T-cell (primary cell): ENCODE measurements around the gene STARD13. TPM values are rescaled to one million over a fixed set of nuclear protein-coding genes. Genes with fewer than 3 reads are reported as not detected.
A peak's percentile ranks its signal among the peaks of the same experiment; 100 is the strongest.

ENCODE experiments used
- ATAC-seq, 4 experiments: fragments of 200-7000 bp in 3 of 4; fragments of 150-1000 bp in 1 of 4; cut with Tn5 transposase; replicated peaks in 1 of 4; 1 replicate in 3 of 4; 2 replicates in 1 of 4; pipeline ENCODE4 v1.10.0; 2021; ENCODE audit warnings: moderate library complexity in 3 of 4, mild to moderate bottlenecking in 2 of 4, moderate number of reproducible peaks in 1 of 4
- CTCF ChIA-PET, 2 donors: fragments of 300-600 bp; sonication (Branson Sonifier 250); formaldehyde crosslinking; loops; one replicate each; lab custom pipeline; 2022; ENCODE audit warnings: antibody characterized with exemption in 2 of 2; lab: Charles Lee
- POLR2A ChIA-PET, 2 donors: fragments of 300-600 bp; sonication (Branson Sonifier 250); formaldehyde crosslinking; loops; one replicate each; lab custom pipeline; 2022; ENCODE audit warnings: antibody characterized with exemption in 2 of 2; lab: Charles Lee
- DNase-seq, 35 experiments: peaks; one replicate each; pipeline versions ENCODE4 v3.0.0 to v3.0.0-alpha.2; 2013 to 2023
- H3K27ac ChIP-seq: one replicate; pipeline ENCODE4 v1.5.1; 2013; ENCODE audit warnings: low read length
- H3K27me3 ChIP-seq, 2 experiments: replicated peaks in 1 of 2; 1 replicate in 1 of 2; 2 replicates in 1 of 2; pipeline versions ENCODE4 v1.6.1 to v1.7.0; 2013; ENCODE audit warnings: low read length in 1 of 2, mixed read lengths in 1 of 2; ENCODE audit not compliant: control insufficient read depth in 2 of 2, insufficient read depth in 2 of 2; ENCODE audit errors: extremely low read depth in 1 of 2
- H3K36me3 ChIP-seq, 2 donors: 1 replicate in 1 of 2; 2 replicates in 1 of 2; pipeline versions ENCODE4 v1.6.1 to v1.7.0; 2013; ENCODE audit warnings: low read length in 1 of 2; ENCODE audit not compliant: control insufficient read depth in 2 of 2, insufficient read depth in 1 of 2; ENCODE audit errors: extremely low read depth in 1 of 2
- H3K4me1 ChIP-seq, 2 experiments: 1 replicate in 1 of 2; 2 replicates in 1 of 2; pipeline versions ENCODE4 v1.6.1 to v1.7.0; 2013; ENCODE audit warnings: low read length in 2 of 2, mixed read lengths in 1 of 2; ENCODE audit not compliant: insufficient read depth in 2 of 2, control insufficient read depth in 1 of 2; ENCODE audit errors: extremely low read depth in 1 of 2
- H3K4me3 ChIP-seq, 2 donors: 1 replicate in 1 of 2; 2 replicates in 1 of 2; pipeline versions ENCODE4 v1.5.1 to v1.7.0; 2013; ENCODE audit warnings: mild to moderate bottlenecking in 2 of 2, low read length in 1 of 2, moderate library complexity in 1 of 2; ENCODE audit not compliant: control insufficient read depth in 1 of 2; ENCODE audit errors: extremely low read depth in 1 of 2
- H3K9me3 ChIP-seq: 2 replicates; pipeline ENCODE4 v1.7.0; 2013
- H3K27ac Mint-ChIP-seq, 2 donors: one replicate each; pipeline ENCODE4 v1.8.0; 2020 to 2021; ENCODE audit warnings: mild to moderate bottlenecking in 2 of 2, mixed read lengths in 2 of 2
- H3K27me3 Mint-ChIP-seq, 2 donors: one replicate each; pipeline ENCODE4 v1.8.0; 2021 to 2022; ENCODE audit warnings: mixed read lengths in 2 of 2
- H3K36me3 Mint-ChIP-seq: one replicate; pipeline ENCODE4 v1.8.0; 2021; ENCODE audit warnings: mixed read lengths
- H3K4me1 Mint-ChIP-seq, 3 donors: one replicate each; pipeline ENCODE4 v1.8.0; 2020 to 2022; ENCODE audit warnings: mixed read lengths in 3 of 3, mild to moderate bottlenecking in 1 of 3
- H3K4me3 Mint-ChIP-seq, 3 donors: one replicate each; pipeline ENCODE4 v1.8.0; 2020 to 2022; ENCODE audit warnings: mild to moderate bottlenecking in 3 of 3, mixed read lengths in 3 of 3, moderate library complexity in 3 of 3
- H3K9me3 Mint-ChIP-seq, 3 donors: one replicate each; pipeline ENCODE4 v1.8.0; 2020 to 2022; ENCODE audit warnings: mixed read lengths in 3 of 3
- WGBS: methylation state at CpG from one replicate; pipeline ENCODE4 v1.1.5; 2013; ENCODE audit warnings: missing lambda C conversion rate; ENCODE audit not compliant: insufficient coverage; 5-methylcytosine and 5-hydroxymethylcytosine counted together
- total RNA-seq, 35 experiments: library from RNA in 6 of 35; stranded (reverse) in 6 of 35; fragments of 120-200 nt in 1 of 35; gene quantifications; one replicate each; pipeline versions ENCODE4 v1.2.1 to v1.2.4 and lab custom pipeline; 2013 to 2026

STARD13 gene
- total RNA-seq, 5 donors from 2014 or later (not counting 1 experiment from before 2014, with no cell fraction given): 0.39 to 0.53 (median 0.44) TPM; not detected in 2

DNA sequence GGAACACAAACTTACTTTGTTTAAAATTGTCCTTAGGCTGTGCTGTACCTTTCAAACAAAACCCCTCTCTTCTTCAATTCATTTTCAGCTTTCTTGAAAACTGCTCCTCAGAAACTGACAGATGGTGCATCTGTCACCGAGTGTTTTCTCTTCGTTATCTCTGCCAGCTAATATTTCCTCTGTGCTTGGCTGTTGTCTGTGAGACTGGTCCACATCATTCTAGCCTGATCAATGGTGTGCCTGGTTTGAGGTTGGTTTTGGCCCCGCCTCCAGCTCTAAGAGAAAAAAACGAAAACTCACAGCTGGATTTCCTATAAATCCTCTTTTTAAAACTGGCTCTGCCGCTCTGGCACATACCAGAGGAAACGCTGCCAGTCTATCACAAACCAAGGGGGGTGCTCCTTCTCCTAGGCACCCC is 79.7 kb downstream of the STARD13 start:
- Mint-ChIP-seq H3K27me3 (peaks cover 17 to 27% of the 10 kb centered on the region in 2 donors), H3K4me3 (no peak overlapping the region), H3K36me3 (no peaks in the 10 kb centered on the region), H3K4me1 (peaks cover 9 to 31% (median 22%) of the 10 kb centered on the region in 3 donors), H3K27ac (no peak overlapping the region), H3K9me3 (no peaks in the 10 kb centered on the region)
- Histone ChIP-seq H3K27ac (no peak overlapping the region), H3K4me3 (no peak overlapping the region), H3K4me1 (no peaks in the 10 kb centered on the region), H3K36me3 (no peaks in the 10 kb centered on the region), H3K27me3 (peaks cover 0 to 8% of the 10 kb centered on the region in 2 experiments), H3K9me3 (no peaks in the 10 kb centered on the region)
- ATAC-seq (no peak), DNase-seq (no peak)
- WGBS: 16% methylated on average over 4 of the region's 6 CpGs
- ChIA-PET POLR2A (no interaction called here), CTCF (interaction anchor here in 1 of 2 donors (1.4 kb wide), 1 partner anchor 12 kb away, joined by 4 read pairs; no protein-coding TSS in a partner anchor)

DNA sequence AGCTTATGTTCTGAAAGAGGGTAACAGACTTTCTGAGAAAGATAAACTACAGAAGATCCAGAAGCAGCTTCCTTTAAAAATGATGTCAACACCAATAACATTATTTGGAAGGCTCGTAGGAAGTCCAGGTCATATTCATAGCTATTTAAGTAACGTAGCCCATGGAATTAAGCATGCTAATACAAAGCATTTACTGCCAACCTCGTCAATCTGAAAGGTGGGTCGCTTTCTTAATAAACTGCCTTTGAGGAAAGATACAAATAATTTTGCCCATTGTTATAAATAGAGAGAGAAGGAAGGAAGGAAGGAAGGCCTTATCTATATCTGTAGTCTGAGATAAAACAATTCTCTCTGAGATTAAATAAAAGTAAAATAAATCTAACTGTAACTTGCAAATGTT is 80.3 kb downstream of the STARD13 start:
- no CpG with 5 or more reads among the region's 4 CpGs for WGBS
- H3K27me3 Mint-ChIP-seq: peaks cover 17 to 27% of the 10 kb centered on the region in 2 donors
- Histone ChIP-seq H3K9me3 (no peaks in the 10 kb centered on the region), H3K4me3 (no peak overlapping the region), H3K4me1 (no peaks in the 10 kb centered on the region), H3K27me3 (peaks cover 0 to 9% of the 10 kb centered on the region in 2 experiments), H3K27ac (no peak overlapping the region), H3K36me3 (no peaks in the 10 kb centered on the region)
- H3K36me3 Mint-ChIP-seq: no peaks in the 10 kb centered on the region
- ChIA-PET CTCF (no interaction called here), POLR2A (no interaction called here)
- ATAC-seq: no peak
- no peak overlapping the region for H3K4me3 Mint-ChIP-seq
- H3K9me3 Mint-ChIP-seq: no peaks in the 10 kb centered on the region
- peaks cover 9 to 31% (median 22%) of the 10 kb centered on the region in 3 donors for H3K4me1 Mint-ChIP-seq
- H3K27ac Mint-ChIP-seq: no peak overlapping the region
- no peak for DNase-seq

DNA sequence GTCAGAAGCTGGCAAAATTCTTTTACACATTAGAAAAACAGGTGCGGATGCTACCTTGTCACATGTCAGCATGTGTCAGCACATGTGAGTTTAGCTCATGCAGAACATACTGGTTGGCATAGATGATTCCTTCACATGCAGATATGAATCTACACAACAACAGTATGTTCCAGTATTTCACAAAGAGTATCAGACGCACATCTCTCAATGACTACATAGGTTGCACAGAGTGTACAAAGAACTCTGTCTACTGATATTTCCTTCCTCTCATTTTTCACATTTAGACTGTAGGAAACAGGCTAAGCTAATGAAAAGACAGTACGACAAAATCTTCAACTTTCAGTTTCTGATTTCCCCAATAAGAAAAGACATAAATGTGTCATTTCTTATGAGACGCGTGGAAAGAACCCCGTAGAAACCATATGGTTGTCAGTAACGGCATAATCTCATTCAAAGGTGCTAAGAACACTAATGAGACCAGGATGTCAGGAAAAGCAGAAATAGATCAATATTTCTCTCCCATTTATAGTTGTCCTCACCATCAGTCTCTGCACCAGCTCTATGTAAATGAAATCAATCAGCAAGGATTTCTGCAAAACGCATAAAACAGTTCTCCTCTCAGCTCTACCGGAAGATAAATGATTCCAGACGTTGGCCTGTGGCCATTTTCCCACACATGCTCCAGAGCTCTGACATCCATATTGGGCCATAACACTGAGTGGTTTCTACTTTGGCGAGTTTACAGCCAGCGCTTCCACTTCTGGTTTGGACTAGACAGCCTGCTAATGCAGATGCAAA is 81.2 kb downstream of the STARD13 start:
- H3K36me3 Mint-ChIP-seq: no peaks in the 10 kb centered on the region
- POLR2A ChIA-PET: no interaction called here
- peaks cover 0 to 7% of the 10 kb centered on the region in 2 experiments for H3K27me3 ChIP-seq
- DNase-seq (no peak), ATAC-seq (peak in 1 of 4 experiments; percentile 42)
- peaks cover 14 to 24% of the 10 kb centered on the region in 2 donors for H3K27me3 Mint-ChIP-seq
- H3K4me1 ChIP-seq: no peaks in the 10 kb centered on the region
- H3K27ac Mint-ChIP-seq: no peak overlapping the region
- no peak overlapping the region for H3K4me3 ChIP-seq
- CTCF ChIA-PET: interaction anchor here in 1 of 2 donors (0.6 kb wide), 1 partner anchor 22 kb away, joined by 5 read pairs; no protein-coding TSS in a partner anchor
- no peak overlapping the region for H3K27ac ChIP-seq
- H3K4me3 Mint-ChIP-seq: no peak overlapping the region
- 72% methylated on average over 10 of the region's 12 CpGs for WGBS
- H3K4me1 Mint-ChIP-seq: peaks cover 9 to 31% (median 22%) of the 10 kb centered on the region in 3 donors
- H3K9me3 ChIP-seq: no peaks in the 10 kb centered on the region
- H3K36me3 ChIP-seq: no peaks in the 10 kb centered on the region
- no peaks in the 10 kb centered on the region for H3K9me3 Mint-ChIP-seq

DNA sequence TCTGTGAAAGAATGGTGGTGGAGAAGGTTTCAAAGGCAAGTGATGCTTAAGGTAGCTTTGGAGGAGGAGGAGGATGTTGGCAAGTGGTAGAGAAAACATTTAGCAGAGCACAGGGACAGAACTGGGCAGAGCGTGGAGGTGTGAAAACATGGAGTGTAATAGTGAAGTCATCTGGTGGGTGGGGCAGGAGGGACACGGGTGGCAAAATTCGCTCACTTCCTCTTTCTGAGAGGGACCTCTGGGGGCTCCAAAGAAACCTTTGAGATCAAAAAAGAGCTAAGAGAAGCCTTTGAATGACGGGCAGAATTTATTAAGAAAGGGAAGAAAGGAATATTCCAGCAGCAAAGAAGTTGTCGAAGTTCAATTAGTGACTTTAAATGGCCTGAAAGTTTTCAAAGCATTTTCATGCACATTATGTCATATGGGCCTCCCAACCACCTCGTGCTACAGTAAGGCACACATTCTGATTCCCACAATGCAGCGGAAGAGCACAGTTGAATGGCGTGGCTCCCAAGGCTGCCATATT is 82.8 kb downstream of the STARD13 start:
- H3K36me3 Mint-ChIP-seq: no peaks in the 10 kb centered on the region
- Histone ChIP-seq H3K4me1 (no peaks in the 10 kb centered on the region), H3K36me3 (no peaks in the 10 kb centered on the region), H3K9me3 (no peaks in the 10 kb centered on the region), H3K27ac (no peak overlapping the region), H3K27me3 (peaks cover 0 to 7% of the 10 kb centered on the region in 2 experiments), H3K4me3 (no peak overlapping the region)
- DNase-seq (no peak), ATAC-seq (no peak)
- H3K27ac Mint-ChIP-seq: no peak overlapping the region
- H3K9me3 Mint-ChIP-seq: no peaks in the 10 kb centered on the region
- H3K27me3 Mint-ChIP-seq: peaks cover 9 to 19% of the 10 kb centered on the region in 2 donors
- 78% methylated on average over 7 of the region's 8 CpGs for WGBS
- ChIA-PET CTCF (interaction anchor here in 1 of 2 donors (1.0 kb wide), 1 partner anchor 521 kb away, joined by 3 read pairs; no protein-coding TSS in a partner anchor), POLR2A (no interaction called here)
- H3K4me1 Mint-ChIP-seq: peaks cover 9 to 31% (median 22%) of the 10 kb centered on the region in 3 donors
- no peak overlapping the region for H3K4me3 Mint-ChIP-seq

DNA sequence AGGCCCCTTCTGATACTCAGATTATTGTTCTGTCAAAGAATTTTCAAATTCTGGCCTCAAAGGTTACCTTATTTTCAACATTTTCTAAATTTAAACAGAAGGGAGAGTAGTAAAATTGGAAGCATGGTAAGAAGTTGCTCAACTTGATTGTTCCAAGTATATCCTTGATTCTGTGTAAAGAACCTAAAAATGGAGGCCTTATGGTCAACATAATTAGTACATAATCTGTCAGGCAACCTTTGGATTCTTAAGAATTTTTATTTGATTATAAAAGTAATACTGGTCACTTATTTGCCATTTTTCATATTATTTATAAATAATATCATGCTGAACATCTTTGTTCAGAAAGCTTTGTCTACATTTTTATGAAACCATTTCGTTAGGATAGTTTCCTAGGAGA is 83.9 kb downstream of the STARD13 start:
- no peaks in the 10 kb centered on the region for H3K9me3 Mint-ChIP-seq
- H3K4me3 Mint-ChIP-seq: no peak overlapping the region
- no peaks in the 10 kb centered on the region for H3K36me3 Mint-ChIP-seq
- ChIA-PET POLR2A (no interaction called here), CTCF (interaction anchor here in 1 of 2 donors (0.6 kb wide), 1 partner anchor 50 kb away, joined by 3 read pairs; no protein-coding TSS in a partner anchor)
- H3K4me3 ChIP-seq: no peak overlapping the region
- ATAC-seq (no peak), DNase-seq (no peak)
- peaks cover 9 to 25% (median 22%) of the 10 kb centered on the region in 3 donors for H3K4me1 Mint-ChIP-seq
- H3K27me3 Mint-ChIP-seq: peaks cover 9 to 13% of the 10 kb centered on the region in 2 donors
- no peaks in the 10 kb centered on the region for H3K36me3 ChIP-seq
- no peaks in the 10 kb centered on the region for H3K9me3 ChIP-seq
- H3K4me1 ChIP-seq: no peaks in the 10 kb centered on the region
- peaks cover 0 to 10% of the 10 kb centered on the region in 2 experiments for H3K27me3 ChIP-seq
- H3K27ac ChIP-seq: no peak overlapping the region
- no CpG with 5 or more reads among the region's 1 CpG for WGBS
- H3K27ac Mint-ChIP-seq: no peak overlapping the region

DNA sequence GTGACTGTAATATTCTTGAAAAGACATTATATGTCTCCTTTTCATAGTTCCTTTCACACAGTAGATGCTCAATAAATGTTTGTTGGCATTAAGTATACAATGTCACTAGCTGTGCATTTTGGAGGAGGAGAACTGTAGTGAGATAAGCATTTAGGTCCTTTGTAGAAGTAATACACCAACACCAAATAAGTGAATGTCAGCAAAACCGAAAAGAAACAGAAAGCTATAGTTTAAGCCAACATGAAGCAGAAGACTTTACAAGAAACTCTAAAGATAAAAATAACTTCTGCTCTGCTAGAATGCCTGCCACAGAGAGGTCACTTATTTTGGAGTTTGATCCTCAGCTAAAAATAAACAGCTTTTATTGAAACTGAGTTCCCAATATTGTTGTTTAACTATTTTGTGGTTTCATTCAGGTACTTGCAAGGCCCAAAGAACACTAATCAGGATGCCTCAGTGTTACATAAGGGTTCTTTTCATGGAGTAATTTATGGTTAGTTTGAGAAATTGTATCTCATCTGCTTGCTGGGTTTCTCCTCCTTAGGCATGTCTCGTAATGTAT is 86.2 kb downstream of the STARD13 start:
- Histone ChIP-seq H3K4me1 (no peaks in the 10 kb centered on the region), H3K27ac (no peak overlapping the region), H3K27me3 (peaks cover 0 to 6% of the 10 kb centered on the region in 2 experiments), H3K36me3 (no peaks in the 10 kb centered on the region), H3K9me3 (no peaks in the 10 kb centered on the region), H3K4me3 (no peak overlapping the region)
- no peak overlapping the region for H3K4me3 Mint-ChIP-seq
- H3K9me3 Mint-ChIP-seq: no peaks in the 10 kb centered on the region
- WGBS: 100% methylated on average over 1 of the region's 2 CpGs
- H3K4me1 Mint-ChIP-seq: peaks cover 0 to 6% (median 6%) of the 10 kb centered on the region in 3 donors
- ChIA-PET CTCF (interaction anchor here (0.6 to 0.8 kb wide), 2 partner anchors 27 to 31 kb away, joined by 3 read pairs; no protein-coding TSS in a partner anchor), POLR2A (no interaction called here)
- no peak for DNase-seq
- H3K27me3 Mint-ChIP-seq: peaks cover 10 to 13% of the 10 kb centered on the region in 2 donors
- H3K36me3 Mint-ChIP-seq: no peaks in the 10 kb centered on the region
- no peak for ATAC-seq
- no peak overlapping the region for H3K27ac Mint-ChIP-seq
